PC-9 (cell line): ENCODE data around the gene AKAP5.

Experiments used
- EZH2 ChIP-seq: fragments of 200-600 bp; sonication (generic); IDR thresholded peaks from 2 replicates; pipeline ENCODE4 v1.8.0; 2017; ENCODE audit warnings: antibody characterized with exemption, low read depth
- TF ChIP-seq, protein P1 (sequence below): fragments of 200-600 bp; sonication (generic); conservative IDR thresholded peaks from 2 replicates; pipeline ENCODE4 v1.6.1; 2017; ENCODE audit warnings: mixed run types, antibody characterized with exemption, mild to moderate bottlenecking, moderate library complexity

- no peak for TF ChIP-seq EZH2
- TF ChIP-seq, protein P1, sequence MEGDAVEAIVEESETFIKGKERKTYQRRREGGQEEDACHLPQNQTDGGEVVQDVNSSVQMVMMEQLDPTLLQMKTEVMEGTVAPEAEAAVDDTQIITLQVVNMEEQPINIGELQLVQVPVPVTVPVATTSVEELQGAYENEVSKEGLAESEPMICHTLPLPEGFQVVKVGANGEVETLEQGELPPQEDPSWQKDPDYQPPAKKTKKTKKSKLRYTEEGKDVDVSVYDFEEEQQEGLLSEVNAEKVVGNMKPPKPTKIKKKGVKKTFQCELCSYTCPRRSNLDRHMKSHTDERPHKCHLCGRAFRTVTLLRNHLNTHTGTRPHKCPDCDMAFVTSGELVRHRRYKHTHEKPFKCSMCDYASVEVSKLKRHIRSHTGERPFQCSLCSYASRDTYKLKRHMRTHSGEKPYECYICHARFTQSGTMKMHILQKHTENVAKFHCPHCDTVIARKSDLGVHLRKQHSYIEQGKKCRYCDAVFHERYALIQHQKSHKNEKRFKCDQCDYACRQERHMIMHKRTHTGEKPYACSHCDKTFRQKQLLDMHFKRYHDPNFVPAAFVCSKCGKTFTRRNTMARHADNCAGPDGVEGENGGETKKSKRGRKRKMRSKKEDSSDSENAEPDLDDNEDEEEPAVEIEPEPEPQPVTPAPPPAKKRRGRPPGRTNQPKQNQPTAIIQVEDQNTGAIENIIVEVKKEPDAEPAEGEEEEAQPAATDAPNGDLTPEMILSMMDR, result no peak
Measured at GRCh38 chr14:64475585-64476273, 10.4 kb downstream of the AKAP5 start.
